OCI-LY7 (cell line): Measurements from ENCODE around the gene PLAGL1.

Source experiments
- CTCF ChIP-seq: fragments of 200-600 bp; sonication (generic); conservative IDR thresholded peaks from 2 replicates; pipeline ENCODE4 v1.5.1; 2014; ENCODE audit warnings: mild to moderate bottlenecking, antibody characterized with exemption, low read length, moderate library complexity, mixed read lengths
- EZH2phosphoT487 ChIP-seq: fragments of 200-600 bp; sonication (generic); IDR thresholded peaks from 2 replicates; pipeline ENCODE4 v1.6.1; 2018; ENCODE audit warnings: low read depth, borderline replicate concordance, mild to moderate bottlenecking, mixed run types, antibody characterized with exemption, low read length, moderate library complexity, mixed read lengths

- TF ChIP-seq CTCF (no peak), EZH2phosphoT487 (no peak)
These were observed 50.3 kb downstream of the PLAGL1 start for GRCh38 chr6:143957679-143958274.
